GM18870 (cell line): Measurements from ENCODE around the gene DNAJB13.

Experiments used
- ATAC-seq: cut with Tn5 transposase; IDR thresholded peaks from one replicate; pipeline ENCODE4 v1.9.1; 2021; ENCODE audit warnings: moderate library complexity; ENCODE audit not compliant: unreplicated experiment

DNAJB13 gene

GRCh38 chr11:74012074-74012809 is 61.4 kb downstream of the DNAJB13 start:
- ATAC-seq: no peak

- ATAC-seq: no peak
Measured at GRCh38 chr11:74013141-74013540, 62.3 kb downstream of the DNAJB13 start.

- ATAC-seq: no peak
Measured at GRCh38 chr11:74014880-74015279, 64.1 kb downstream of the DNAJB13 start.

GRCh38 chr11:74015919-74016684 is 65.3 kb downstream of the DNAJB13 start:
- no peak for ATAC-seq

- ATAC-seq: no peak
Measured at GRCh38 chr11:74017631-74018030, 66.8 kb downstream of the DNAJB13 start.

GRCh38 chr11:74018331-74019005 is 67.6 kb downstream of the DNAJB13 start:
- ATAC-seq: no peak

- no peak for ATAC-seq
Measured at GRCh38 chr11:74019104-74019738, 68.4 kb downstream of the DNAJB13 start.

- no peak for ATAC-seq
Measured at GRCh38 chr11:74019860-74020259, 69.0 kb downstream of the DNAJB13 start.
